Ovary (tissue), 9 donors: ENCODE measurements around the gene RHOD. TPM values are rescaled to one million over a fixed set of nuclear protein-coding genes. Genes with fewer than 3 reads are reported as not detected.

Source experiments
- DNase-seq, 5 donors: peaks; one replicate each; pipeline ENCODE4 v3.0.0-alpha.2; 2019 to 2020
- H3K27ac ChIP-seq, 2 donors: fragments of 200-600 bp; one replicate each; pipeline versions ENCODE4 v1.5.1 to v1.8.0; 2019 to 2022
- H3K27me3 ChIP-seq: fragments of 200-600 bp; one replicate; pipeline ENCODE4 v1.8.0; 2022
- H3K36me3 ChIP-seq: fragments of 200-600 bp; sonication (generic); one replicate; pipeline ENCODE4 v1.5.1; 2019
- H3K4me1 ChIP-seq: one replicate; pipeline ENCODE4 v1.8.1; 2013; ENCODE audit warnings: mild to moderate bottlenecking, moderate library complexity; ENCODE audit not compliant: insufficient read depth
- H3K4me3 ChIP-seq: fragments of 200-600 bp; sonication (generic); one replicate; pipeline ENCODE4 v1.5.1; 2017
- H3K9me3 ChIP-seq, 2 donors: fragments of 200-600 bp in 1 of 2; sonication (generic) in 1 of 2; one replicate each; pipeline versions ENCODE4 v1.5.1 to v1.8.1; 2013 to 2019; ENCODE audit warnings: mild to moderate bottlenecking in 1 of 2, moderate library complexity in 1 of 2
- EP300 ChIP-seq: sonication (generic); formaldehyde crosslinking; IDR thresholded peaks from one replicate; pipeline ENCODE4 v1.6.1; 2017; ENCODE audit warnings: antibody characterized with exemption
- POLR2A ChIP-seq: fragments of 450-650 bp; IDR thresholded peaks from one replicate; pipeline ENCODE4 v1.6.1; 2017; ENCODE audit warnings: antibody characterized with exemption, mild to moderate bottlenecking, moderate library complexity
- WGBS, 3 donors: extraction: QIAGEN DNeasy Blood & Tissue Kit in 1 of 3; methylation state at CpG; one replicate each; pipeline versions ENCODE4 v1.1.5 to v1.1.7; 2013 to 2017; 5-methylcytosine and 5-hydroxymethylcytosine counted together
- intact Hi-C, 4 donors: fragments of 100-400 bp; cut with DNase I; formaldehyde crosslinking; loops; one replicate each; pipeline versions ENCODE4 v1.11.0 to v1.15.1; 2022 to 2023
- microRNA-seq, 3 donors: library from miRNA; unstranded; fragments of <30 nt; microRNA quantifications; one replicate each; pipeline versions ENCODE4 to v1.2.0, GENCODE V29; 2019 to 2020
- polyA plus RNA-seq, 2 donors: library from polyadenylated mRNA; stranded (reverse); fragments of 200-250 nt in 1 of 2; fragments of 350-450 nt in 1 of 2; fragmentation: Illumina TruSeq in 1 of 2; extraction: RNeasy Lipid Tissue Mini Kit (QIAGEN cat#74804) in 1 of 2; gene quantifications; one replicate each; pipeline ENCODE4 v1.2.3, GENCODE V29; 2013 to 2014
- total RNA-seq, 7 donors: library from RNA; depleted of rRNA in 2 of 7; stranded (reverse); fragments of >200 nt in 2 of 7; fragmentation: NEBNext Ultra II Directional in 3 of 7; extraction: Animal tissue kit (Norgen Biotek cat#: 25700) in 3 of 7; gene quantifications; one replicate each; pipeline versions ENCODE4 v1.1.0 to v1.2.4, GENCODE V29; 2016 to 2023
- TF ChIP-seq, protein P1 (sequence below), 3 donors: fragments of 450-650 bp in 2 of 3; fragments of 200-600 bp in 1 of 3; IDR thresholded peaks; one replicate each; pipeline versions ENCODE4 v1.5.1 to v1.8.0; 2016 to 2022; ENCODE audit warnings: antibody characterized with exemption in 3 of 3, mild to moderate bottlenecking in 1 of 3
- donor health status: DM: no; HTN: no; CAD: no; lungs with moderate emphysema.
- donor health status: DM: no; HTN: no; CAD: no.
- donor health status: Bipolar disorder and iron deficiency.
- donor health status: DM: yes; HTN: yes; CAD: no.
- donor health status: DM: no; HTN: no; CAD: no.
- donor health status: DM: yes; HTN: yes; CAD: no.

RHOD gene
- total and polyA plus RNA-seq, 9 donors: 5.5 to 24.9 (median 12.8) TPM

DNA sequence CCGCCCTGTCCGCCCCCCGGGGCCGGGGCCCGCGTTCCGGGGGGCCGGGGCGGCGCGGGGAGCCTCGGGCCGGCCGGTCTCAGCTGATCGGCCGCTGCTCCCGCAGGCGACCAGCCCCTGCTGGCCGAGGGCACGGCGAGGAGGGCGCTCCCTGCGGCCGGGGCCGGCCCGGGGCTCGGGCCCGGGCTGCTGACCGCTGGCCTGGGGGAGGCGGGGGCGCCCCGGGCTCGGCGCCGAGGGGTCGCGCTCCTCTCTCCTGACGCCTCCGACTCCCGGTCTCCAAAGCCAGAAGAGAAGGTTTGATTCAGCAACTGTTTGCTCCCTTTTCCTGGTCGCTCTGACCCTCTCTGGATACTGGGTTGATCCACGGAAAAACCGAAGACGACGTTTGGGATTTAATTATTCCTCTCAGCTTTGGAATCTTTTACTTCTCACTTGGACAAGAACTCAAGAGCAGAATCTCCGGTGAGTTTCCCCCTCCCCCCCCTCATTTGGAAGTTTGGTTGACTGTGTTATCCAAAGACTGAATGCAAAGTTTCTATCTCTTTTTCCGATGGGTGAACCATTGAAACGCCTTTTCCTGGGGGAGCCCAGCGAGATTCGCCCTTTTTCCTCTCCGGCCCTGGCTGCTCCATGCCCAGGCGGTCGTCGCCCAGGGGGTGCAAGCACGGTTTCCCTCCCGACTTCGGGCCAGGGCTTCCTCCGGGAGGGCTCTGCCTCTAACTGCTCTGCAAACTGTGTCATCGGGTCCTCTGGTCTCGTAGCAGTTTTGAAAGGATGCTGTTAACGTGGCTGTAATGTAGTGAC lies 63.1 kb downstream of the RHOD start:
- TF ChIP-seq EP300 (no peak), POLR2A (no peak)
- TF ChIP-seq, protein P1, sequence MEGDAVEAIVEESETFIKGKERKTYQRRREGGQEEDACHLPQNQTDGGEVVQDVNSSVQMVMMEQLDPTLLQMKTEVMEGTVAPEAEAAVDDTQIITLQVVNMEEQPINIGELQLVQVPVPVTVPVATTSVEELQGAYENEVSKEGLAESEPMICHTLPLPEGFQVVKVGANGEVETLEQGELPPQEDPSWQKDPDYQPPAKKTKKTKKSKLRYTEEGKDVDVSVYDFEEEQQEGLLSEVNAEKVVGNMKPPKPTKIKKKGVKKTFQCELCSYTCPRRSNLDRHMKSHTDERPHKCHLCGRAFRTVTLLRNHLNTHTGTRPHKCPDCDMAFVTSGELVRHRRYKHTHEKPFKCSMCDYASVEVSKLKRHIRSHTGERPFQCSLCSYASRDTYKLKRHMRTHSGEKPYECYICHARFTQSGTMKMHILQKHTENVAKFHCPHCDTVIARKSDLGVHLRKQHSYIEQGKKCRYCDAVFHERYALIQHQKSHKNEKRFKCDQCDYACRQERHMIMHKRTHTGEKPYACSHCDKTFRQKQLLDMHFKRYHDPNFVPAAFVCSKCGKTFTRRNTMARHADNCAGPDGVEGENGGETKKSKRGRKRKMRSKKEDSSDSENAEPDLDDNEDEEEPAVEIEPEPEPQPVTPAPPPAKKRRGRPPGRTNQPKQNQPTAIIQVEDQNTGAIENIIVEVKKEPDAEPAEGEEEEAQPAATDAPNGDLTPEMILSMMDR (IDR thresholded peaks at IDR 0.05): no peak
- intact Hi-C loops: loop anchor here in 2 of 4 donors (5.0 to 10.0 kb wide), 2 partner anchors 48 to 1235 kb away; partner anchors contain the start of gene FIBP (in 1 of the 2)
- WGBS, 3 donors: 0% methylated on average over 40 to 61 of the region's 61 CpGs
- peak overlapping the region; percentile 97 to 98 for H3K27ac ChIP-seq
- H3K27me3 ChIP-seq: no peaks in the 10 kb centered on the region
- no peaks in the 10 kb centered on the region for H3K9me3 ChIP-seq
- peak overlapping the region; percentile 98 for H3K4me3 ChIP-seq
- peak; percentile 17 to 51 (median 34) for DNase-seq
- H3K36me3 ChIP-seq: no peaks in the 10 kb centered on the region
- peaks cover 3% of the 10 kb centered on the region for H3K4me1 ChIP-seq

GRCh38 chr11:67120456-67120855 lies 63.8 kb downstream of the RHOD start:
- Histone ChIP-seq H3K4me1 (peaks cover 3% of the 10 kb centered on the region), H3K9me3 (no peaks in the 10 kb centered on the region), H3K27me3 (no peaks in the 10 kb centered on the region), H3K27ac (peak overlapping the region; percentile 97 to 98), H3K36me3 (no peaks in the 10 kb centered on the region), H3K4me3 (peak overlapping the region; percentile 98)
- no peak for TF ChIP-seq EP300
- TF ChIP-seq, protein P1 (IDR thresholded peaks at IDR 0.05): no peak
- no peak for TF ChIP-seq POLR2A
- no peak for DNase-seq
- WGBS, 3 donors: 1 to 2% (median 1%) methylated on average over 12 of the region's 12 CpGs
- intact Hi-C loops: loop anchor here in 1 of 4 donors (5.0 kb wide), 1 partner anchor 47 kb away; no protein-coding TSS in a partner anchor

- peak in 1 of 5 donors; percentile 6 for DNase-seq
- intact Hi-C loops: loop anchor here in 1 of 4 donors (5.0 kb wide), 1 partner anchor 46 kb away; no protein-coding TSS in a partner anchor
- peak overlapping the region; percentile 98 for H3K4me3 ChIP-seq
- H3K27ac ChIP-seq: no peak overlapping the region
- 9 to 10% (median 10%) methylated on average over 9 of the region's 9 CpGs for WGBS, 3 donors
- H3K9me3 ChIP-seq: no peaks in the 10 kb centered on the region
- H3K36me3 ChIP-seq: no peaks in the 10 kb centered on the region
- no peak for TF ChIP-seq POLR2A
- no peak for TF ChIP-seq EP300
- TF ChIP-seq, protein P1 (IDR thresholded peaks at IDR 0.05): no peak
- H3K27me3 ChIP-seq: no peaks in the 10 kb centered on the region
- H3K4me1 ChIP-seq: peaks cover 3% of the 10 kb centered on the region
These were observed 64.4 kb downstream of the RHOD start for GRCh38 chr11:67120881-67121710.

Small RNAs within 50 kb of the gene (microRNA-seq; reads per million reads assigned to microRNA genes)
- gene MIR6860: 0 reads per million in 3 donors

Other genes with a start within 250 kb of the RHOD start
- gene RCE1, start 213.4 kb upstream of the RHOD start, total RNA-seq: 10 to 100 TPM; 13.8 to 31.1 (median 18.2) TPM
- gene RCE1, start 213.4 kb upstream of the RHOD start, polyA plus RNA-seq: 10 to 100 TPM in 1 of 2 donors, 1 to 10 TPM in 1; 7.0 to 14.6 TPM
- 10 to 100 TPM in 4 of 7 donors, 1 to 10 TPM in 3; 1.3 to 18.1 (median 10.6) TPM for gene LRFN4, start 199.8 kb upstream of the RHOD start, total RNA-seq
- 1 to 10 TPM in 1 of 2 donors, not detected in 1; 7.9 TPM for gene LRFN4, start 199.8 kb upstream of the RHOD start, polyA plus RNA-seq
- gene PC, start 98.5 kb upstream of the RHOD start, total RNA-seq: 10 to 100 TPM in 5 of 7 donors, 1 to 10 TPM in 2; 7.5 to 27.5 (median 17.1) TPM
- 10 to 100 TPM in 1 of 2 donors, 1 to 10 TPM in 1; 4.2 to 14.7 TPM for gene PC, start 98.5 kb upstream of the RHOD start, polyA plus RNA-seq
- gene C11orf86, start 81.5 kb upstream of the RHOD start, total RNA-seq: 1 to 10 TPM in 1 of 7 donors, not detected in 6; 2.6 TPM
- not detected for gene C11orf86, start 81.5 kb upstream of the RHOD start, polyA plus RNA-seq
- gene SYT12, start 33.7 kb upstream of the RHOD start, total RNA-seq: 1 to 10 TPM in 3 of 7 donors, under 1 TPM in 2, not detected in 2; 0.12 to 6.0 (median 1.2) TPM
- gene SYT12, start 33.7 kb upstream of the RHOD start, polyA plus RNA-seq: under 1 TPM; 0.05 to 0.10 TPM
- gene KDM2A, start 62.4 kb downstream of the RHOD start, total RNA-seq: 10 to 100 TPM; 33.5 to 76.9 (median 59.9) TPM
- 10 to 100 TPM; 34.1 to 53.0 TPM for gene KDM2A, start 62.4 kb downstream of the RHOD start, polyA plus RNA-seq
- 10 to 100 TPM; 24.8 to 58.1 (median 49.0) TPM for gene GRK2, start 209.6 kb downstream of the RHOD start, total RNA-seq
- gene GRK2, start 209.6 kb downstream of the RHOD start, polyA plus RNA-seq: 10 to 100 TPM; 21.5 to 39.3 TPM
- gene ANKRD13D, start 232.5 kb downstream of the RHOD start, total RNA-seq: 10 to 100 TPM; 35.6 to 60.9 (median 44.6) TPM
- 10 to 100 TPM in 1 of 2 donors, 1 to 10 TPM in 1; 5.6 to 29.3 TPM for gene ANKRD13D, start 232.5 kb downstream of the RHOD start, polyA plus RNA-seq
- gene SSH3, start 246.7 kb downstream of the RHOD start, total RNA-seq: 10 to 100 TPM; 37.9 to 69.9 (median 52.1) TPM
- gene SSH3, start 246.7 kb downstream of the RHOD start, polyA plus RNA-seq: 10 to 100 TPM; 18.1 to 32.1 TPM